ENCODE measurements around the gene JAGN1. TPM values are rescaled to one million over a fixed set of nuclear protein-coding genes. Genes with fewer than 3 reads are reported as not detected.
"Not testable (repeated sequence)": the region's sequence is repeated elsewhere in the genome, so short reads cannot be mapped to it uniquely, and the experiment has no call there.

Gene JAGN1
- total and polyA plus RNA-seq, 2 donors from 2014 or later = 30.3 to 55.3 TPM

- H3K4me1 ChIP-seq (ENCODE audit: control insufficient read depth in 2 of 3, insufficient read depth in 2 of 3, low read depth in 1 of 3, low read length in 3 of 3); DNase-seq; H3K36me3 ChIP-seq (ENCODE audit: control insufficient read depth in 2 of 3, insufficient read depth in 3 of 3, low read length in 3 of 3); H3K9ac ChIP-seq (ENCODE audit: low read length in 3 of 3); H3K4me3 ChIP-seq (ENCODE audit: low read length in 3 of 3); intact Hi-C loops (cut with DNase I); H3K9me3 ChIP-seq (ENCODE audit: control insufficient read depth in 2 of 3, insufficient read depth in 1 of 3, low read length in 3 of 3); H3K27me3 ChIP-seq (ENCODE audit: control insufficient read depth, insufficient read depth, low read length); H3K27ac ChIP-seq (ENCODE audit: low read depth in 2 of 2, low read length in 2 of 2); FAIRE-seq: not testable (repeated sequence)
Observed at GRCh38 chr3:9851926-9852325, 38.5 kb upstream of the JAGN1 start.

DNA sequence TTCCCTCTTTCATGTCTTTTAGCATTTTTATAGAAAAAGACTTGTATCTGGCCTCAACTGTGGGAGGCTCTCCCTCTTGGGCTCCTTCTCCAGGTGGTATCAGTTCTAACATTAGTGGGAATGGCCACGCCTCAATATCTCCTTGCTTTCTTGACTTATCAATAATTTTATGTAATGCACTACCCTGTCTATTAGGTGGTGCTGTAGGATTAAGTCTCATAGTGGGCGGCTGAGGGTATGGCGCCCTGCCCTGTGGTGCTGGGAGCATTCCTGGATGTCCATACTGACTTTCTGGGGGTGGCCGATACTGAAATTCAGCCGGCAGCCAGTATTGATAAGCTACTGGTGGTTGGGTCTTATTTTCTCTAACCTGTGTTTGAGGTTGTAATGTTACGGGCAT is 37.9 kb upstream of the JAGN1 start:
- Histone ChIP-seq H3K36me3 (ENCODE audit: control insufficient read depth in 2 of 3, insufficient read depth in 3 of 3, low read length in 3 of 3) (no peaks in the 10 kb centered on the region), H3K4me1 (ENCODE audit: control insufficient read depth in 2 of 3, insufficient read depth in 2 of 3, low read depth in 1 of 3, low read length in 3 of 3) (no peaks in the 10 kb centered on the region), H3K4me3 (ENCODE audit: low read length in 3 of 3) (no peak overlapping the region), H3K9ac (ENCODE audit: low read length in 3 of 3) (no peak overlapping the region), H3K27me3 (ENCODE audit: control insufficient read depth, insufficient read depth, low read length) (no peaks in the 10 kb centered on the region), H3K27ac (ENCODE audit: low read depth in 2 of 2, low read length in 2 of 2) (no peak overlapping the region), H3K9me3 (ENCODE audit: control insufficient read depth in 2 of 3, insufficient read depth in 1 of 3, low read length in 3 of 3) (no peaks in the 10 kb centered on the region)
- DNase-seq (no peak), FAIRE-seq (no peak)
- TF ChIP-seq CTCF (IDR thresholded peaks at IDR 0.05; ENCODE audit: borderline replicate concordance, extremely low read depth, insufficient read depth) = no peak
- intact Hi-C loops (cut with DNase I) = no loop called here

DNA sequence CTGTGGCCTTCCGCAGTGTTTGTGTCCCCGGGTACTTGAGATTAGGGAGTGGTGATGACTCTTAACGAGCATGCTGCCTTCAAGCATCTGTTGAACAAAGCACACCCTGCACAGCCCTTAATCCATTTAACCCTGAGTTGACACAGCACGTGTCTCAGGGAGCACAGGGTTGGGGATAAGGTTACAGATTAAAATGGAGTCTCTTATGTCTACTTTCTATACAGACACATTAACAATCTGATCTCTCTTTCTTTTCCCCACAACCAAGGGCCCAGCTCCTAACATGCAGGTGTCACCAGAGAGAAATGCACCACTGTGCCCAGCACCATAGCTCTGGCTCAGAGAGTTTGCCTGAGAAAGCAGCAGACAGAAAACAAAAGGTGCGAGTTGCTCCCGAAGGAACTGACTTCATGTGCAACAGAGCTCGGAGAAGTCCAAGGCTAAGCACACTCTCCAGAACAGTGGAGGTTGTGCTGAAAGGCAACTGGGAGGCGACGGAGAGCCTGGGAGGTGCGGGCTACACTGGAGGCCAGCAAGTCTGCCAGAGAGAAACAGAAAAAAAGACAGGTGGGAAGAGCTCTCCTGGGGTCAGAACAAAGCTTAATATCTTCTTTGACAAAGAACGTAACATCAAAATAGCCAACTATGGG is 36.0 kb upstream of the JAGN1 start:
- intact Hi-C loops (cut with DNase I); H3K4me3 ChIP-seq (ENCODE audit: low read length in 3 of 3); H3K27ac ChIP-seq (ENCODE audit: low read depth in 2 of 2, low read length in 2 of 2); H3K9me3 ChIP-seq (ENCODE audit: control insufficient read depth in 2 of 3, insufficient read depth in 1 of 3, low read length in 3 of 3); H3K36me3 ChIP-seq (ENCODE audit: control insufficient read depth in 2 of 3, insufficient read depth in 3 of 3, low read length in 3 of 3); H3K4me1 ChIP-seq (ENCODE audit: control insufficient read depth in 2 of 3, insufficient read depth in 2 of 3, low read depth in 1 of 3, low read length in 3 of 3); FAIRE-seq; H3K27me3 ChIP-seq (ENCODE audit: control insufficient read depth, insufficient read depth, low read length); H3K9ac ChIP-seq (ENCODE audit: low read length in 3 of 3); DNase-seq: not testable (repeated sequence)

GRCh38 chr3:9855594-9855993 is 34.8 kb upstream of the JAGN1 start:
- TF ChIP-seq CTCF (IDR thresholded peaks at IDR 0.05; ENCODE audit: borderline replicate concordance, extremely low read depth, insufficient read depth) = no peak
- FAIRE-seq (no peak), DNase-seq (no peak)
- Histone ChIP-seq H3K9ac (ENCODE audit: low read length in 3 of 3) (no peak overlapping the region), H3K9me3 (ENCODE audit: control insufficient read depth in 2 of 3, insufficient read depth in 1 of 3, low read length in 3 of 3) (no peaks in the 10 kb centered on the region), H3K4me1 (ENCODE audit: control insufficient read depth in 2 of 3, insufficient read depth in 2 of 3, low read depth in 1 of 3, low read length in 3 of 3) (no peaks in the 10 kb centered on the region), H3K27me3 (ENCODE audit: control insufficient read depth, insufficient read depth, low read length) (no peaks in the 10 kb centered on the region), H3K36me3 (ENCODE audit: control insufficient read depth in 2 of 3, insufficient read depth in 3 of 3, low read length in 3 of 3) (no peaks in the 10 kb centered on the region), H3K4me3 (ENCODE audit: low read length in 3 of 3) (no peak overlapping the region), H3K27ac (ENCODE audit: low read depth in 2 of 2, low read length in 2 of 2) (no peak overlapping the region)
- intact Hi-C loops (cut with DNase I) = no loop called here
